Urinary bladder (tissue), 4 donors: ENCODE data around the gene GNG2. TPM values are rescaled to one million over a fixed set of nuclear protein-coding genes. Genes with fewer than 3 reads are reported as not detected.

ENCODE experiments used
- DNase-seq: peaks from one replicate; pipeline ENCODE4 v3.0.0-alpha.2; 2015; ENCODE audit errors: extremely low spot score
- H3K27ac ChIP-seq: one replicate; pipeline ENCODE4 v1.5.1; 2013; ENCODE audit warnings: low read depth, mild to moderate bottlenecking, moderate library complexity
- H3K36me3 ChIP-seq: one replicate; pipeline ENCODE4 v1.6.1; 2013; ENCODE audit warnings: mild to moderate bottlenecking, moderate library complexity; ENCODE audit not compliant: insufficient read depth
- H3K4me1 ChIP-seq: one replicate; pipeline ENCODE4 v1.6.1; 2013; ENCODE audit warnings: mild to moderate bottlenecking, moderate library complexity; ENCODE audit not compliant: insufficient read depth
- H3K4me3 ChIP-seq: one replicate; pipeline ENCODE4 v1.5.1; 2013; ENCODE audit warnings: low read depth, low read length
- WGBS: extraction: QIAGEN DNeasy Blood & Tissue Kit; methylation state at CpG from one replicate; pipeline ENCODE4 v1.1.7; 2013; 5-methylcytosine and 5-hydroxymethylcytosine counted together
- polyA plus RNA-seq: library from polyadenylated mRNA; stranded (reverse); fragments of 200-250 nt; gene quantifications from one replicate; pipeline ENCODE4 v1.2.3, GENCODE V29; 2013
- total RNA-seq: library from RNA; depleted of rRNA; stranded (reverse); fragments of >200 nt; gene quantifications from one replicate; pipeline ENCODE4 v1.2.3, GENCODE V29; 2014
- donor health status: healthy with polysubstance abuse.
- donor health status: healthy.

GNG2 gene
- total and polyA plus RNA-seq, 2 donors, result 9.6 to 44.1 TPM

- no peak for DNase-seq
These were observed 89.6 kb downstream of the GNG2 start for GRCh38 chr14:51950007-51950406.

GRCh38 chr14:51951656-51952055, 91.2 kb downstream of the GNG2 start:
- Histone ChIP-seq H3K4me1 (no peaks in the 10 kb centered on the region), H3K4me3 (no peak overlapping the region), H3K27ac (no peak overlapping the region), H3K36me3 (peaks cover 3% of the 10 kb centered on the region)
- WGBS, result 47% methylated on average over 3 of the region's 3 CpGs
- DNase-seq, result no peak

More at GRCh38 chr14:51950007-51950406, 89.6 kb downstream of the GNG2 start:
- no peak overlapping the region for H3K27ac ChIP-seq
- peaks cover 3% of the 10 kb centered on the region for H3K36me3 ChIP-seq
- 69% methylated on average over 2 of the region's 2 CpGs for WGBS
- no peak overlapping the region for H3K4me3 ChIP-seq
- H3K4me1 ChIP-seq, result no peaks in the 10 kb centered on the region

GRCh38 chr14:51954031-51954430, 93.6 kb downstream of the GNG2 start:
- WGBS, result 88% methylated on average over 2 of the region's 2 CpGs
- no peak for DNase-seq
- H3K4me1 ChIP-seq, result no peaks in the 10 kb centered on the region

GRCh38 chr14:51954657-51955056, 94.2 kb downstream of the GNG2 start:
- Histone ChIP-seq H3K4me3 (no peak overlapping the region), H3K36me3 (peaks cover 3% of the 10 kb centered on the region), H3K4me1 (no peaks in the 10 kb centered on the region), H3K27ac (no peak overlapping the region)
- DNase-seq, result no peak
- WGBS, result 94% methylated on average over 3 of the region's 3 CpGs

More at GRCh38 chr14:51954031-51954430, 93.6 kb downstream of the GNG2 start:
- peaks cover 3% of the 10 kb centered on the region for H3K36me3 ChIP-seq
- no peak overlapping the region for H3K27ac ChIP-seq
- no peak overlapping the region for H3K4me3 ChIP-seq

- Histone ChIP-seq H3K36me3 (no peaks in the 10 kb centered on the region), H3K4me3 (no peak overlapping the region), H3K4me1 (no peaks in the 10 kb centered on the region), H3K27ac (no peak overlapping the region)
- DNase-seq, result no peak
- WGBS, result 63% methylated on average over 2 of the region's 2 CpGs
These were observed 97.5 kb downstream of the GNG2 start for GRCh38 chr14:51957950-51958349.

- H3K27ac ChIP-seq, result no peak overlapping the region
- 96% methylated on average over 1 of the region's 1 CpG for WGBS
- no peak for DNase-seq
- no peaks in the 10 kb centered on the region for H3K36me3 ChIP-seq
- H3K4me3 ChIP-seq, result no peak overlapping the region
- H3K4me1 ChIP-seq, result no peaks in the 10 kb centered on the region
These were observed 99.5 kb downstream of the GNG2 start for GRCh38 chr14:51959928-51960327.

GRCh38 chr14:51960866-51961265, 100.5 kb downstream of the GNG2 start:
- no peaks in the 10 kb centered on the region for H3K36me3 ChIP-seq
- no peak for DNase-seq
- H3K27ac ChIP-seq, result no peak overlapping the region
- H3K4me3 ChIP-seq, result no peak overlapping the region
- no peaks in the 10 kb centered on the region for H3K4me1 ChIP-seq

GRCh38 chr14:51962711-51963110, 102.3 kb downstream of the GNG2 start:
- Histone ChIP-seq H3K27ac (no peak overlapping the region), H3K4me3 (no peak overlapping the region), H3K4me1 (no peaks in the 10 kb centered on the region), H3K36me3 (no peaks in the 10 kb centered on the region)
- WGBS, result 26% methylated on average over 3 of the region's 3 CpGs
- DNase-seq, result no peak

- H3K27ac ChIP-seq, result no peak overlapping the region
- H3K4me3 ChIP-seq, result no peak overlapping the region
- H3K36me3 ChIP-seq, result no peaks in the 10 kb centered on the region
- DNase-seq, result peak; percentile 33
- WGBS, result 9% methylated on average over 4 of the region's 4 CpGs
- H3K4me1 ChIP-seq, result no peaks in the 10 kb centered on the region
These were observed 102.9 kb downstream of the GNG2 start for GRCh38 chr14:51963286-51963685.

- 76% methylated on average over 2 of the region's 2 CpGs for WGBS
- Histone ChIP-seq H3K4me1 (no peaks in the 10 kb centered on the region), H3K4me3 (no peak overlapping the region), H3K36me3 (no peaks in the 10 kb centered on the region), H3K27ac (no peak overlapping the region)
- DNase-seq, result no peak
These were observed 107.1 kb downstream of the GNG2 start for GRCh38 chr14:51967521-51967920.

- Histone ChIP-seq H3K27ac (no peak overlapping the region), H3K36me3 (no peaks in the 10 kb centered on the region), H3K4me1 (no peaks in the 10 kb centered on the region), H3K4me3 (no peak overlapping the region)
- WGBS, result 47% methylated on average over 6 of the region's 6 CpGs
- no peak for DNase-seq
These were observed 109.6 kb downstream of the GNG2 start for GRCh38 chr14:51969852-51970540.

- Histone ChIP-seq H3K36me3 (no peaks in the 10 kb centered on the region), H3K27ac (no peak overlapping the region), H3K4me3 (no peak overlapping the region), H3K4me1 (no peaks in the 10 kb centered on the region)
- WGBS, result 91% methylated on average over 7 of the region's 7 CpGs
- DNase-seq, result no peak
These were observed 112.2 kb downstream of the GNG2 start for GRCh38 chr14:51972566-51972965.

- WGBS, result 95% methylated on average over 5 of the region's 5 CpGs
- H3K36me3 ChIP-seq, result no peaks in the 10 kb centered on the region
These were observed 116.7 kb downstream of the GNG2 start for GRCh38 chr14:51977075-51977474.

GRCh38 chr14:51978681-51979085, 118.3 kb downstream of the GNG2 start:
- Histone ChIP-seq H3K4me3 (no peak overlapping the region), H3K4me1 (no peaks in the 10 kb centered on the region), H3K36me3 (no peaks in the 10 kb centered on the region), H3K27ac (no peak overlapping the region)
- 43% methylated on average over 2 of the region's 2 CpGs for WGBS
- no peak for DNase-seq

More at GRCh38 chr14:51977075-51977474, 116.7 kb downstream of the GNG2 start:
- no peak for DNase-seq
- H3K4me1 ChIP-seq, result no peaks in the 10 kb centered on the region
- no peak overlapping the region for H3K27ac ChIP-seq
- H3K4me3 ChIP-seq, result no peak overlapping the region
